Loucy (cell line): ENCODE data around the gene MGAT5B.

ENCODE experiments used
- CTCF ChIP-seq: fragments of 200-600 bp; sonication (generic); conservative IDR thresholded peaks from 2 replicates; pipeline ENCODE4 v1.5.1; 2014; ENCODE audit warnings: mild to moderate bottlenecking, antibody characterized with exemption, low read length
- EZH2phosphoT487 ChIP-seq: fragments of 200-600 bp; IDR thresholded peaks from 2 replicates; pipeline ENCODE4 v1.6.1; 2018; ENCODE audit warnings: antibody characterized with exemption, mild to moderate bottlenecking, moderate library complexity, borderline replicate concordance

- TF ChIP-seq CTCF (no peak), EZH2phosphoT487 (no peak)
Observed at GRCh38 chr17:76879254-76879653, 11.1 kb downstream of the MGAT5B start.
